IMR-90 (cell line): ENCODE data around the gene EIF4EBP2. TPM values are rescaled to one million over a fixed set of nuclear protein-coding genes. Genes with fewer than 3 reads are reported as not detected.

ENCODE experiments used
- ATAC-seq: fragments of 200-7000 bp; cut with Tn5 transposase; 2 replicates; pipeline ENCODE4 v1.9.1; 2020; ENCODE audit warnings: low read depth, mild to moderate bottlenecking, moderate library complexity
- BruUV-seq: library from RNA; stranded (reverse); fragments of 400-500 nt; replicated peaks from 2 replicates; lab custom pipeline; 2021; lab: Mats Ljungman, UMichigan
- CTCF ChIA-PET: fragments of 300-600 bp; formaldehyde crosslinking; extraction: SDS; loops from one replicate; lab custom pipeline; 2021; ENCODE audit warnings: antibody characterized with exemption; lab: Yijun Ruan, JAX
- POLR2A ChIA-PET: fragments of 300-600 bp; sonication (Branson Sonifier 250); formaldehyde crosslinking; loops from one replicate; lab custom pipeline; 2022; ENCODE audit warnings: antibody characterized with exemption; ENCODE audit not compliant: unreplicated experiment; lab: Charles Lee
- DNase-seq: peaks from one replicate; pipeline ENCODE4 v3.0.0; 2013
- H2AFZ ChIP-seq: replicated peaks from 2 replicates; pipeline ENCODE3; 2013; ENCODE audit warnings: low read length, mild to moderate bottlenecking; ENCODE audit not compliant: poor library complexity
- H2AK5ac ChIP-seq: 2 replicates; pipeline ENCODE4 v1.6.1; 2013; ENCODE audit warnings: low read depth, low read length, inconsistent platforms
- H2AK9ac ChIP-seq: replicated peaks from 2 replicates; pipeline ENCODE3; 2013; ENCODE audit warnings: mild to moderate bottlenecking, low read depth, low read length, moderate library complexity; ENCODE audit not compliant: poor library complexity
- H2BK120ac ChIP-seq: 2 replicates; pipeline ENCODE4 v1.6.1; 2013; ENCODE audit warnings: low read depth, low read length, inconsistent platforms
- H2BK15ac ChIP-seq: 3 replicates; pipeline ENCODE4 v1.6.1; 2013; ENCODE audit warnings: low read depth, low read length, inconsistent platforms
- H2BK20ac ChIP-seq: 2 replicates; pipeline ENCODE4 v1.6.1; 2013; ENCODE audit warnings: low read depth, mild to moderate bottlenecking, inconsistent platforms, low read length, moderate library complexity
- H2BK5ac ChIP-seq: 2 replicates; pipeline ENCODE4 v1.6.1; 2013; ENCODE audit warnings: mild to moderate bottlenecking, low read depth, low read length, inconsistent platforms; ENCODE audit not compliant: poor library complexity, severe bottlenecking
- H3K14ac ChIP-seq: replicated peaks from 2 replicates; pipeline ENCODE4 v1.6.1; 2013; ENCODE audit warnings: low read depth, low read length, inconsistent platforms
- H3K18ac ChIP-seq: 2 replicates; pipeline ENCODE4 v1.6.1; 2013; ENCODE audit warnings: low read depth, low read length, control low read depth
- H3K23ac ChIP-seq: 2 replicates; pipeline ENCODE4 v1.6.1; 2013; ENCODE audit warnings: low read depth, low read length, inconsistent platforms
- H3K27ac ChIP-seq: 2 replicates; pipeline ENCODE4 v1.5.1; 2013; ENCODE audit warnings: mild to moderate bottlenecking, control low read depth, low read length; ENCODE audit not compliant: insufficient read depth
- H3K27me3 ChIP-seq: 2 replicates; pipeline ENCODE4 v1.6.1; 2013; ENCODE audit warnings: low read length; ENCODE audit not compliant: control insufficient read depth, insufficient read depth
- H3K36me3 ChIP-seq: 2 replicates; pipeline ENCODE4 v1.6.1; 2013; ENCODE audit warnings: low read length, mixed read lengths; ENCODE audit not compliant: control insufficient read depth, insufficient read depth
- H3K4ac ChIP-seq: 2 replicates; pipeline ENCODE4 v1.6.1; 2013; ENCODE audit warnings: low read depth, low read length, inconsistent platforms
- H3K4me1 ChIP-seq: 2 replicates; pipeline ENCODE4 v1.6.1; 2013; ENCODE audit warnings: low read length, mixed read lengths; ENCODE audit not compliant: control insufficient read depth, insufficient read depth
- H3K4me2 ChIP-seq: 2 replicates; pipeline ENCODE4 v1.6.1; 2013; ENCODE audit warnings: low read depth, mild to moderate bottlenecking, control low read depth, low read length, moderate library complexity
- H3K4me3 ChIP-seq: 2 replicates; pipeline ENCODE4 v1.5.1; 2013; ENCODE audit warnings: low read depth, mild to moderate bottlenecking, control low read depth, low read length, moderate library complexity; ENCODE audit not compliant: insufficient read depth
- H3K56ac ChIP-seq: 2 replicates; pipeline ENCODE4 v1.6.1; 2013; ENCODE audit warnings: low read length, inconsistent platforms; ENCODE audit not compliant: insufficient read depth; ENCODE audit errors: extremely low read depth
- H3K79me1 ChIP-seq, 2 experiments: 2 replicates each; pipeline ENCODE4 v1.6.1; 2013; ENCODE audit warnings: low read length in 2 of 2, inconsistent platforms in 1 of 2, low read depth in 1 of 2
- H3K9ac ChIP-seq: 2 replicates; pipeline ENCODE4 v1.6.1; 2013; ENCODE audit warnings: low read depth, low read length, control low read depth
- H3K9me1 ChIP-seq: 2 replicates; pipeline ENCODE4 v1.6.1; 2013; ENCODE audit warnings: low read length, inconsistent platforms; ENCODE audit not compliant: insufficient read depth
- H3K9me3 ChIP-seq: 2 replicates; pipeline ENCODE4 v1.6.1; 2013; ENCODE audit warnings: low read length; ENCODE audit not compliant: control insufficient read depth, insufficient read depth
- H4K20me1 ChIP-seq: 2 replicates; pipeline ENCODE4 v1.6.1; 2013; ENCODE audit warnings: low read length, inconsistent platforms; ENCODE audit not compliant: insufficient read depth
- H4K5ac ChIP-seq: 2 replicates; pipeline ENCODE4 v1.6.1; 2013; ENCODE audit warnings: mild to moderate bottlenecking, low read depth, low read length, control low read depth
- H4K8ac ChIP-seq, 2 experiments: 2 replicates each; pipeline ENCODE4 v1.6.1; 2013; ENCODE audit warnings: low read depth in 2 of 2, low read length in 2 of 2, control low read depth in 1 of 2, inconsistent platforms in 1 of 2
- H4K91ac ChIP-seq: 2 replicates; pipeline ENCODE4 v1.6.1; 2013; ENCODE audit warnings: low read depth, low read length, inconsistent platforms; ENCODE audit not compliant: insufficient read depth
- BHLHE40 ChIP-seq: fragments of 150-350 bp; IDR thresholded peaks from 2 replicates; pipeline ENCODE4 v1.6.1; 2016; ENCODE audit warnings: mild to moderate bottlenecking, low read depth, low read length
- CEBPB ChIP-seq: IDR thresholded peaks from 2 replicates; pipeline ENCODE4 v1.6.1; 2012; ENCODE audit warnings: low read depth, low read length, improper control_type of control experiment
- CHD1 ChIP-seq: IDR thresholded peaks from 2 replicates; pipeline ENCODE4 v1.6.1; 2012; ENCODE audit warnings: low read depth, low read length, improper control_type of control experiment
- CTCF ChIP-seq: conservative IDR thresholded peaks from 2 replicates; pipeline ENCODE4 v1.5.1; 2012; ENCODE audit warnings: mild to moderate bottlenecking, low read depth, low read length, improper control_type of control experiment
- ELK1 ChIP-seq: fragments of 150-350 bp; IDR thresholded peaks from 2 replicates; pipeline ENCODE4 v1.6.1; 2016; ENCODE audit warnings: low read depth, mild to moderate bottlenecking, low read length, moderate library complexity, borderline replicate concordance
- FOS ChIP-seq: fragments of 150-350 bp; IDR thresholded peaks from 2 replicates; pipeline ENCODE4 v1.6.1; 2016; ENCODE audit warnings: low read depth, low read length
- MAFK ChIP-seq: IDR thresholded peaks from 2 replicates; pipeline ENCODE4 v1.6.1; 2012; ENCODE audit warnings: low read depth, low read length, improper control_type of control experiment
- MAZ ChIP-seq: IDR thresholded peaks from 2 replicates; pipeline ENCODE4 v1.6.1; 2012; ENCODE audit warnings: low read depth, mild to moderate bottlenecking, low read length, improper control_type of control experiment, moderate library complexity, borderline replicate concordance
- MXI1 ChIP-seq: IDR thresholded peaks from 2 replicates; pipeline ENCODE4 v1.6.1; 2012; ENCODE audit warnings: low read depth, mild to moderate bottlenecking, low read length, moderate library complexity, borderline replicate concordance
- NFE2L2 ChIP-seq: fragments of 150-350 bp; IDR thresholded peaks from 2 replicates; pipeline ENCODE4 v1.6.1; 2016; ENCODE audit warnings: low read depth, mild to moderate bottlenecking, low read length
- POLR2A ChIP-seq: IDR thresholded peaks from 2 replicates; pipeline ENCODE4 v1.6.1; 2012; ENCODE audit warnings: mild to moderate bottlenecking, low read depth, low read length
- RAD21 ChIP-seq: IDR thresholded peaks from 2 replicates; pipeline ENCODE4 v1.6.1; 2012; ENCODE audit warnings: low read length, improper control_type of control experiment
- RCOR1 ChIP-seq: IDR thresholded peaks from 2 replicates; pipeline ENCODE4 v1.6.1; 2012; ENCODE audit warnings: mild to moderate bottlenecking, low read length, improper control_type of control experiment; ENCODE audit not compliant: insufficient replicate concordance
- RFX5 ChIP-seq: IDR thresholded peaks from 2 replicates; pipeline ENCODE4 v1.8.0; 2012; ENCODE audit warnings: low read depth, mild to moderate bottlenecking, low read length, moderate library complexity
- SMC3 ChIP-seq: fragments of 150-350 bp; IDR thresholded peaks from 2 replicates; pipeline ENCODE4 v1.6.1; 2016; ENCODE audit warnings: low read depth, mild to moderate bottlenecking, antibody characterized with exemption, low read length, moderate library complexity
- USF2 ChIP-seq: fragments of 150-350 bp; IDR thresholded peaks from 2 replicates; pipeline ENCODE4 v1.6.1; 2017; ENCODE audit warnings: mild to moderate bottlenecking, antibody characterized with exemption, low read length, low read depth
- WGBS, 2 experiments: methylation state at CpG; one replicate each; pipeline versions ENCODE4 v1.1.5 to v1.1.7; 2013; ENCODE audit warnings: missing lambda C conversion rate in 2 of 2; ENCODE audit not compliant: insufficient read length in 1 of 2; ENCODE audit errors: extremely low coverage in 2 of 2; 5-methylcytosine and 5-hydroxymethylcytosine counted together
- dilution Hi-C: fragments of 300-500 bp; cut with HindIII; formaldehyde crosslinking; loops from one replicate; pipeline ENCODE4 v1.14.3; 2018; ENCODE audit warnings: low sequenced_read_pairs; ENCODE audit not compliant: unreplicated experiment
- in situ Hi-C: fragments of 300-500 bp; cut with MboI; formaldehyde crosslinking; loops from 3 replicates; pipeline ENCODE4 v1.14.3; 2019; ENCODE audit warnings: low sequenced_read_pairs, inconsistent platforms, mixed read lengths
- intact Hi-C: fragments of 100-400 bp; cut with micrococcal nuclease; formaldehyde crosslinking; loops from 2 replicates; pipeline ENCODE4 v1.10.0; 2022
- polyA plus RNA-seq, 3 experiments: library from polyadenylated mRNA; depleted of rRNA; stranded (reverse); fragments of >200 nt; gene quantifications; 2 replicates each; pipeline ENCODE4 v1.2.3, GENCODE V29; 2012; ENCODE audit warnings: low replicate concordance in 1 of 3
- total RNA-seq: library from RNA; depleted of rRNA; stranded (reverse); fragments of >200 nt; gene quantifications from 2 replicates; pipeline ENCODE4 v1.2.3, GENCODE V29; 2012

Gene EIF4EBP2
- total and polyA plus RNA-seq, 2 of the 4 experiments (the other 2 are of a cell fraction) = 13.7 to 15.6 TPM

DNA sequence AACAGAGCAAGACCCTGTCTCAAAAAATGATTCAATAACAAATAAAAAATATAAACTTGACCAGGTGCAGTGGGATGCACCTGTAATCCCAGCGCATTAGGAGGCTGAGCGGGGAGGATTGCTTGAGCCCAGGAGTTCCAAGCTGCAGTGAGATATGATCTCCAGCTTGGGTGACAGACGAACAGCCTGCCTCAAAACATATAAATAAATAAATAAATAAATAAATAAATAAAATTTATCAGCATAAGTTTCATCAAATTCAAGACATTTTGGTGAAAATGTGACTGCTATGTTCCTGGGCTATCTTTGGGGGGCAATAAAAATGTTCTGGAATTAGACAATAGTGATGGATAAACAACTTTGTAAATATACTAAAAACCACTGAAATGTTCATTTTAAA is 4.8 kb upstream of the EIF4EBP2 start:
- Histone ChIP-seq H3K4me3 (no peak overlapping the region), H4K5ac (no peak overlapping the region), H3K9me1 (no peaks in the 10 kb centered on the region), H3K4me1 (no peaks in the 10 kb centered on the region), H4K20me1 (no peaks in the 10 kb centered on the region; the same call in 1 of the 2 replicates), H3K14ac (no peak overlapping the region), H3K36me3 (no peaks in the 10 kb centered on the region), H3K23ac (no peak overlapping the region), H2AFZ (no peak overlapping the region), H2BK5ac (no peak overlapping the region), H2BK15ac (no peak overlapping the region), H2BK20ac (no peak overlapping the region), H3K9ac (no peak overlapping the region), H3K79me1 (no peaks in the 10 kb centered on the region), H3K27me3 (peaks cover 12% of the 10 kb centered on the region), H3K56ac (no peak overlapping the region), H4K91ac (no peak overlapping the region), H2AK5ac (no peak overlapping the region), H4K8ac (no peak overlapping the region), H2BK120ac (no peak overlapping the region), H3K18ac (no peak overlapping the region), H3K27ac (no peak overlapping the region), H3K4me2 (no peak overlapping the region), H3K4ac (no peak overlapping the region), H2AK9ac (no peak overlapping the region), H3K9me3 (no peaks in the 10 kb centered on the region)
- no peak for TF ChIP-seq RAD21
- TF ChIP-seq MAFK = no peak
- TF ChIP-seq RFX5 = no peak
- no peak for TF ChIP-seq BHLHE40
- TF ChIP-seq CHD1 = no peak
- TF ChIP-seq ELK1 = no peak
- no peak for TF ChIP-seq CEBPB
- no peak for TF ChIP-seq USF2
- no peak for TF ChIP-seq RCOR1
- no peak for TF ChIP-seq POLR2A
- no peak for TF ChIP-seq FOS
- no peak for TF ChIP-seq MAZ
- TF ChIP-seq MXI1 = no peak
- no peak for TF ChIP-seq CTCF
- no peak for TF ChIP-seq NFE2L2
- no peak for TF ChIP-seq SMC3
- dilution Hi-C loops (no loop called here), intact Hi-C loops (no loop called here), in situ Hi-C loops (no loop called here)
- WGBS, 2 experiments = no CpG with 5 or more reads among the region's 3 CpGs
- no TSS peak for BruUV-seq
- ChIA-PET POLR2A (no interaction called here), CTCF (no interaction called here)
- DNase-seq (no peak), ATAC-seq (no peak)
